GM23338 (cell line): ENCODE data around the gene KCNT1.

Experiments
- EZH2 ChIP-seq: fragments of 200-600 bp; sonication (generic); IDR thresholded peaks from one replicate; pipeline ENCODE4 v1.8.0; 2017; ENCODE audit warnings: antibody characterized with exemption, mild to moderate bottlenecking, low read depth; ENCODE audit not compliant: unreplicated experiment
- POLR2AphosphoS5 ChIP-seq: IDR thresholded peaks from 2 replicates; pipeline ENCODE4 v1.6.1; 2016; ENCODE audit warnings: antibody characterized with exemption, low read depth
- STAT1 ChIP-seq: IDR thresholded peaks from one replicate; pipeline ENCODE4 v1.6.1; 2016; ENCODE audit warnings: antibody characterized with exemption; ENCODE audit not compliant: unreplicated experiment
- TF ChIP-seq, protein P1 (sequence below), 2 experiments: fragments of 200-600 bp in 1 of 2; sonication (generic) in 1 of 2; conservative IDR thresholded peaks; 2 replicates each; pipeline versions ENCODE4 v1.5.1 to v1.6.1; 2016 to 2017; ENCODE audit warnings: antibody characterized with exemption in 2 of 2, low read depth in 2 of 2, mild to moderate bottlenecking in 2 of 2, moderate library complexity in 1 of 2
- TF ChIP-seq, protein P2 (sequence below): IDR thresholded peaks from one replicate; pipeline ENCODE4 v1.6.1; 2018; ENCODE audit warnings: antibody characterized with exemption; ENCODE audit not compliant: unreplicated experiment

DNA sequence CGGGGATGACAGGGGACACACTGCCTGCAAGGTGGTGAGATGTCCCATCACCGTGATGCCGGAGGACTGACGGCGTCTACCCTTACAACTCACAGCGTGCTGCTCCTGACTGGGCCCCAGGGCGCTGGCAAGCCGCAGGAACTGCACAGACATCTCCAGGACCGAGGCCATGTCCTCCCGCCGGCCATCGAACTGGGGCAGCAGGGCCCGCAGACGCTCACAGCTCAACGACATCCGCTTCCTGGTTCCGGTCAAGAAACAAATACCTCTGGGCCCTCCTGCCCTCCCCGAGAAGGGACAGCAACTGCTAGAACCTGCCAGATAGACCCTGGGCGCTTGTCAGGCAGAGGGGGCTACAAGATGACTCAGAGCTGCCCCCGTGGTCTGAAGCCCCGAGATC, 3.7 kb upstream of the KCNT1 start:
- TF ChIP-seq EZH2 (no peak), STAT1 (no peak), POLR2AphosphoS5 (no peak)
- TF ChIP-seq, protein P1, sequence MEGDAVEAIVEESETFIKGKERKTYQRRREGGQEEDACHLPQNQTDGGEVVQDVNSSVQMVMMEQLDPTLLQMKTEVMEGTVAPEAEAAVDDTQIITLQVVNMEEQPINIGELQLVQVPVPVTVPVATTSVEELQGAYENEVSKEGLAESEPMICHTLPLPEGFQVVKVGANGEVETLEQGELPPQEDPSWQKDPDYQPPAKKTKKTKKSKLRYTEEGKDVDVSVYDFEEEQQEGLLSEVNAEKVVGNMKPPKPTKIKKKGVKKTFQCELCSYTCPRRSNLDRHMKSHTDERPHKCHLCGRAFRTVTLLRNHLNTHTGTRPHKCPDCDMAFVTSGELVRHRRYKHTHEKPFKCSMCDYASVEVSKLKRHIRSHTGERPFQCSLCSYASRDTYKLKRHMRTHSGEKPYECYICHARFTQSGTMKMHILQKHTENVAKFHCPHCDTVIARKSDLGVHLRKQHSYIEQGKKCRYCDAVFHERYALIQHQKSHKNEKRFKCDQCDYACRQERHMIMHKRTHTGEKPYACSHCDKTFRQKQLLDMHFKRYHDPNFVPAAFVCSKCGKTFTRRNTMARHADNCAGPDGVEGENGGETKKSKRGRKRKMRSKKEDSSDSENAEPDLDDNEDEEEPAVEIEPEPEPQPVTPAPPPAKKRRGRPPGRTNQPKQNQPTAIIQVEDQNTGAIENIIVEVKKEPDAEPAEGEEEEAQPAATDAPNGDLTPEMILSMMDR (conservative IDR thresholded peaks at IDR 0.05; ENCODE audit: low read depth in 2 of 2) = no peak
- TF ChIP-seq, protein P2, sequence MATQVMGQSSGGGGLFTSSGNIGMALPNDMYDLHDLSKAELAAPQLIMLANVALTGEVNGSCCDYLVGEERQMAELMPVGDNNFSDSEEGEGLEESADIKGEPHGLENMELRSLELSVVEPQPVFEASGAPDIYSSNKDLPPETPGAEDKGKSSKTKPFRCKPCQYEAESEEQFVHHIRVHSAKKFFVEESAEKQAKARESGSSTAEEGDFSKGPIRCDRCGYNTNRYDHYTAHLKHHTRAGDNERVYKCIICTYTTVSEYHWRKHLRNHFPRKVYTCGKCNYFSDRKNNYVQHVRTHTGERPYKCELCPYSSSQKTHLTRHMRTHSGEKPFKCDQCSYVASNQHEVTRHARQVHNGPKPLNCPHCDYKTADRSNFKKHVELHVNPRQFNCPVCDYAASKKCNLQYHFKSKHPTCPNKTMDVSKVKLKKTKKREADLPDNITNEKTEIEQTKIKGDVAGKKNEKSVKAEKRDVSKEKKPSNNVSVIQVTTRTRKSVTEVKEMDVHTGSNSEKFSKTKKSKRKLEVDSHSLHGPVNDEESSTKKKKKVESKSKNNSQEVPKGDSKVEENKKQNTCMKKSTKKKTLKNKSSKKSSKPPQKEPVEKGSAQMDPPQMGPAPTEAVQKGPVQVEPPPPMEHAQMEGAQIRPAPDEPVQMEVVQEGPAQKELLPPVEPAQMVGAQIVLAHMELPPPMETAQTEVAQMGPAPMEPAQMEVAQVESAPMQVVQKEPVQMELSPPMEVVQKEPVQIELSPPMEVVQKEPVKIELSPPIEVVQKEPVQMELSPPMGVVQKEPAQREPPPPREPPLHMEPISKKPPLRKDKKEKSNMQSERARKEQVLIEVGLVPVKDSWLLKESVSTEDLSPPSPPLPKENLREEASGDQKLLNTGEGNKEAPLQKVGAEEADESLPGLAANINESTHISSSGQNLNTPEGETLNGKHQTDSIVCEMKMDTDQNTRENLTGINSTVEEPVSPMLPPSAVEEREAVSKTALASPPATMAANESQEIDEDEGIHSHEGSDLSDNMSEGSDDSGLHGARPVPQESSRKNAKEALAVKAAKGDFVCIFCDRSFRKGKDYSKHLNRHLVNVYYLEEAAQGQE = no peak
